A549 (cell line): ENCODE results near the gene IFNA4. TPM values are rescaled to one million over a fixed set of nuclear protein-coding genes. Genes with fewer than 3 reads are reported as not detected.
A peak's percentile ranks its signal among the peaks of the same experiment; 100 is the strongest.

Source experiments
- ATAC-seq, 2 experiments: fragments of 200-7000 bp in 1 of 2; fragments of >200 bp in 1 of 2; cut with Nextera tagmentation in 1 of 2; cut with Tn5 transposase in 1 of 2; 3 replicates each; pipeline versions ENCODE4 v1.8.0 to v1.9.1; 2018 to 2020; ENCODE audit warnings: mild to moderate bottlenecking in 1 of 2, moderate library complexity in 1 of 2
- CTCF ChIA-PET: fragments of 300-600 bp; sonication (Branson Sonifier 250); formaldehyde crosslinking; extraction: SDS; loops from one replicate; lab custom pipeline; 2021; ENCODE audit warnings: antibody characterized with exemption, inconsistent platforms; lab: Yijun Ruan, JAX
- POLR2A ChIA-PET: fragments of 350-600 bp; formaldehyde crosslinking; extraction: SDS; loops from one replicate; lab custom pipeline; 2021; ENCODE audit warnings: antibody characterized with exemption, inconsistent platforms; lab: Yijun Ruan, JAX
- DNase-seq, 2 experiments: peaks; one replicate each; pipeline versions ENCODE4 v3.0.0 to v3.0.0-alpha.2; 2011 to 2016; ENCODE audit warnings: low read depth in 1 of 2, low spot score in 1 of 2
- FAIRE-seq: peaks from 2 replicates; lab custom pipeline; 2011; peaks lifted over from hg19 to GRCh38; lab: Jason Lieb, UNC
- H3K27ac ChIP-seq, 2 experiments: fragments of >200 bp; sonication (Bioruptor Twin); formaldehyde crosslinking; 3 replicates each; pipeline ENCODE4 v1.5.1; 2016 to 2017
- H3K4me1 ChIP-seq: fragments of >200 bp; sonication (Bioruptor Twin); formaldehyde crosslinking; 3 replicates; pipeline ENCODE4 v1.6.1; 2016
- H3K4me2 ChIP-seq: fragments of >200 bp; sonication (Bioruptor Twin); formaldehyde crosslinking; 3 replicates; pipeline ENCODE4 v1.6.1; 2016
- H3K4me3 ChIP-seq: fragments of >200 bp; sonication (Bioruptor Twin); formaldehyde crosslinking; 3 replicates; pipeline ENCODE4 v1.5.1; 2016
- H3K9me3 ChIP-seq: fragments of >200 bp; sonication (Bioruptor Twin); formaldehyde crosslinking; 3 replicates; pipeline ENCODE4 v1.6.1; 2016
- CBX2 ChIP-seq: fragments of 200-600 bp; sonication (generic); IDR thresholded peaks from 2 replicates; pipeline ENCODE4 v1.6.1; 2016; ENCODE audit warnings: low read depth, mild to moderate bottlenecking, borderline replicate concordance
- CEBPB ChIP-seq, 2 experiments: fragments of >200 bp in 1 of 2; sonication (Bioruptor Twin) in 1 of 2; formaldehyde crosslinking in 1 of 2; IDR thresholded peaks; 2 replicates each; pipeline ENCODE4 v1.6.1; 2012 to 2016
- CHD2 ChIP-seq: fragments of 150-350 bp; IDR thresholded peaks from 2 replicates; pipeline ENCODE4 v1.6.1; 2014; ENCODE audit warnings: low read length; ENCODE audit not compliant: partially characterized antibody
- EHMT2 ChIP-seq: fragments of 200-600 bp; sonication (generic); IDR thresholded peaks from 2 replicates; pipeline ENCODE4 v1.6.1; 2016; ENCODE audit warnings: antibody characterized with exemption, low read depth, mild to moderate bottlenecking, moderate library complexity
- FOSB ChIP-seq: fragments of 250-450 bp; sonication (Bioruptor Pico); IDR thresholded peaks from 2 replicates; pipeline ENCODE4 v1.5.0; 2020; ENCODE audit warnings: mild to moderate bottlenecking, moderate library complexity
- FOXS1 ChIP-seq: fragments of 250-450 bp; sonication (Bioruptor Pico); IDR thresholded peaks from 2 replicates; pipeline ENCODE4 v1.5.0; 2020; ENCODE audit warnings: mild to moderate bottlenecking, moderate library complexity
- GATA3 ChIP-seq: IDR thresholded peaks from 2 replicates; pipeline ENCODE4 v1.6.1; 2012; ENCODE audit warnings: borderline replicate concordance
- HEYL ChIP-seq: fragments of 250-450 bp; sonication (Bioruptor Pico); IDR thresholded peaks from 2 replicates; pipeline ENCODE4 v1.8.0; 2021; ENCODE audit warnings: mild to moderate bottlenecking, moderate library complexity
- HOXB13 ChIP-seq: fragments of 250-450 bp; sonication (Bioruptor Pico); IDR thresholded peaks from 2 replicates; pipeline ENCODE4 v1.5.0; 2020; ENCODE audit warnings: low read depth, mild to moderate bottlenecking, moderate library complexity
- KDM1A ChIP-seq: fragments of 200-600 bp; sonication (generic); IDR thresholded peaks from 2 replicates; pipeline ENCODE4 v1.6.1; 2016; ENCODE audit warnings: low read depth, mild to moderate bottlenecking
- KDM5A ChIP-seq: fragments of 200-600 bp; sonication (generic); IDR thresholded peaks from 2 replicates; pipeline ENCODE4 v1.6.1; 2016; ENCODE audit warnings: antibody characterized with exemption, mild to moderate bottlenecking
- NPAS2 ChIP-seq: fragments of 250-450 bp; sonication (Bioruptor Pico); IDR thresholded peaks from 2 replicates; pipeline ENCODE4 v1.8.0; 2022; ENCODE audit warnings: mild to moderate bottlenecking, moderate library complexity, borderline replicate concordance
- RAD21 ChIP-seq, 2 experiments: fragments of >200 bp in 1 of 2; sonication (Bioruptor Twin) in 1 of 2; formaldehyde crosslinking in 1 of 2; IDR thresholded peaks in 1 of 2; conservative IDR thresholded peaks in 1 of 2; 2 replicates in 1 of 2; 3 replicates in 1 of 2; pipeline ENCODE4 v1.6.1; 2012 to 2018; ENCODE audit warnings: inconsistent platforms in 1 of 2
- RFX5 ChIP-seq: fragments of 450-650 bp; IDR thresholded peaks from 2 replicates; pipeline ENCODE4 v1.7.1; 2014; ENCODE audit warnings: antibody characterized with exemption, mild to moderate bottlenecking, moderate library complexity
- RNF2 ChIP-seq: fragments of 200-600 bp; sonication (generic); IDR thresholded peaks from 2 replicates; pipeline ENCODE4 v1.6.1; 2016; ENCODE audit warnings: low read depth, mild to moderate bottlenecking, antibody characterized with exemption, moderate library complexity, borderline replicate concordance
- ZC3H11A ChIP-seq: fragments of 450-650 bp; IDR thresholded peaks from 2 replicates; pipeline ENCODE4 v1.6.1; 2014; ENCODE audit warnings: antibody characterized with exemption, mild to moderate bottlenecking
- ZNF302 ChIP-seq: fragments of 250-450 bp; sonication (Bioruptor Pico); IDR thresholded peaks from 2 replicates; pipeline ENCODE4 v1.9.0; 2021; ENCODE audit warnings: inconsistent platforms, mild to moderate bottlenecking, moderate library complexity
- ZSCAN20 ChIP-seq: fragments of 250-450 bp; sonication (Bioruptor Pico); IDR thresholded peaks from 2 replicates; pipeline ENCODE4 v1.8.0; 2022; ENCODE audit warnings: mild to moderate bottlenecking, moderate library complexity
- WGBS: methylation state at CpG from one replicate; pipeline ENCODE4 v1.1.6; 2017; ENCODE audit errors: missing lambda C conversion rate; 5-methylcytosine and 5-hydroxymethylcytosine counted together
- polyA plus RNA-seq, 4 experiments: library from polyadenylated mRNA; depleted of rRNA in 3 of 4; stranded (reverse); fragments of >200 nt; fragmentation: RNase III in 1 of 4; extraction: RNeasy Plus Mini Kit Qiagen cat#74134 plus additional on column Dnase treatment in 1 of 4; gene quantifications; 2 replicates in 3 of 4; 3 replicates in 1 of 4; pipeline ENCODE4 v1.2.3, GENCODE V29; 2011 to 2017
- TF ChIP-seq, protein P1 (sequence below): fragments of 150-350 bp; IDR thresholded peaks from 2 replicates; pipeline ENCODE4 v1.6.1; 2014; ENCODE audit warnings: low read depth, mild to moderate bottlenecking, low read length
- TF ChIP-seq, protein P2 (sequence below): IDR thresholded peaks from 2 replicates; pipeline ENCODE4 v1.6.1; 2012
- TF ChIP-seq, protein P3 (sequence below): fragments of 250-450 bp; sonication (Bioruptor Pico); IDR thresholded peaks from 2 replicates; pipeline ENCODE4 v1.5.0; 2020; ENCODE audit warnings: low read depth, mild to moderate bottlenecking, moderate library complexity
- TF ChIP-seq, protein P4 (sequence below): fragments of 200-600 bp; sonication (generic); IDR thresholded peaks from 2 replicates; pipeline ENCODE4 v1.6.1; 2016; ENCODE audit warnings: antibody characterized with exemption, mild to moderate bottlenecking, moderate library complexity

IFNA4 gene
- polyA plus RNA-seq, 2 of the 4 experiments (the other 2 are of a cell fraction): not detected

DNA sequence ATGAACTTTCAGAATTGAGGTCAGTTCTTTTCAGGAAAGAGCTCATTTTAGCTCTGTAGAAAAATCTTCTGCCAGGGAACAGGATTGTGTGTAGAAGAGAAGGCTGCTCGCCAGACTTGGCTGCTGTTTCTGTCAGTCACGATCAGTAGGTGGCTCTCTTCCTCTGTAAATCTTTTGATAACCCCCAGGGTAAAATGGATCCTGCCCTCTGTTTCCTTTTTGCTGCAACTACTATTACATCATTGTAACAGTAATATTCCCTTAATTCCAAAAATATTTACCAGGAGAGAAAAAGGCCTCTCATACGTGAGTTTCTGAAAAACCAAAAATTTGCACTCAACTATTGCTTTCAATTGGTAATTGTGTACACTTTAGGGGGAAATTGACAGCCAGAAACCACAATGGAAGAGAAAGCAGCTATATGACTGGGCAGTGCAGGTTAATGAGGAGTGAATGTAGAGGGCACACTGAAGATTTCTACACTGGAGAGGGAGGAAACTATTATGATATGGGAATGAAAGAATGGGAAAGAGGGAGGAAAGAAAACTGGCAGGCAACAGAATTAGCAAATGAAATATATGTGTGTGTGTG is 33.3 kb downstream of the IFNA4 start:
- H3K4me3 ChIP-seq: no peak overlapping the region
- H3K27ac ChIP-seq: no peak overlapping the region
- TF ChIP-seq CEBPB (IDR thresholded peaks at IDR 0.05) (no peak), RNF2 (no peak), RAD21 (conservative IDR thresholded peaks at IDR 0.05 in 1 of 2, IDR thresholded peaks at IDR 0.05 in 1 of 2) (peak; percentile 28 to 36; a peak in 2 of 5 replicates), FOXS1 (CRISPR knock-in tag) (no peak)
- TF ChIP-seq, all 56 proteins: peak for 1
- peak in 1 of 2 experiments; percentile 28 for DNase-seq
- peak; percentile 86 to 87 for ATAC-seq
- Histone ChIP-seq H3K9me3 (no peaks in the 10 kb centered on the region), H3K4me1 (no peaks in the 10 kb centered on the region), H3K4me2 (no peak overlapping the region)
- 2% methylated on average over 3 of the region's 3 CpGs for WGBS
- ChIA-PET POLR2A (no interaction called here), CTCF (interaction anchor here (0.5 to 1.4 kb wide), 5 partner anchors 9 to 255 kb away, joined by 3 to 4 read pairs (median 3); partner anchors contain the start of gene IFNA8)
- no peak for FAIRE-seq

DNA sequence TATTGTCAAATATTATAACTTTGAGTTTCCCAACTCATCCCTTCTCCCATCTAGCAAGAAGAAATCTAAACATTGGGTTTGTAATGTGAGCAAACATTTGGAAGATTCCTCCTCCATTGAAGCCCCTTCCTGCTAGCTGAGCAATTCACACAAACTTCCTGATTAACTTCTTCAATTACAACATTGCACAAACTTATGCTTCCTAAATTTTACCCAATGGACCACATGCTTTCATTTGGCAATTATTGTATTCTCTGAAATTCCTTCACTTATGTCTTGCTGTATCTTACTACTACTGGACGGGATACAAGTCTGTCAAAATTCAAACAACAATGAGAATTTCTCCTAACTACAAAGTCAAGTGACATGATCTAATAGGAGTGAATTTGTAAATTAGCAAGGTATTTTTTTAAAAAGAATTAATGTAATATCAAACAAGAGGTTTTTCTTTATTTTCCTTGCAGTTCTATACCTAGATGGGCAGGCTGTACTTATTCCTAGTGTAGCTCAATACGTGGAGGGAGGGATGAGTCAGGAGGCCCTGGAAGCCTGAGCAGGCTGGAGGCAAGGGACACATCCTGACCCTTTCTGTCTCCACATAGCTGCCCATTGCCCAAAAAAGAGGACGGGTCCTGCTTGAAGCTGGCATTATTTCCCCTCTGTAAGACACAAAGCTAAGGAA is 33.9 kb downstream of the IFNA4 start:
- ChIA-PET CTCF (interaction anchor here (0.5 to 1.4 kb wide), 5 partner anchors 9 to 255 kb away, joined by 3 to 4 read pairs (median 3); partner anchors contain the start of gene IFNA8), POLR2A (no interaction called here)
- H3K4me3 ChIP-seq: no peak overlapping the region
- H3K4me2 ChIP-seq: no peak overlapping the region
- H3K9me3 ChIP-seq: peaks cover 5% of the 10 kb centered on the region; the same call in 2 of the 3 replicates
- H3K4me1 ChIP-seq: no peaks in the 10 kb centered on the region
- ATAC-seq: peak; percentile 77 to 80
- peak in 1 of 2 experiments; percentile 3 for DNase-seq
- 35% methylated on average over 3 of the region's 3 CpGs for WGBS
- TF ChIP-seq KDM1A (no peak), FOSB (CRISPR knock-in tag) (no peak), NPAS2 (CRISPR knock-in tag) (no peak), HOXB13 (no peak), HEYL (CRISPR knock-in tag) (no peak), KDM5A (no peak), GATA3 (no peak), ZC3H11A (no peak), ZSCAN20 (no peak), ZNF302 (CRISPR knock-in tag) (no peak), EHMT2 (no peak), CHD2 (no peak), CBX2 (no peak), RNF2 (no peak), RFX5 (no peak)
- TF ChIP-seq, protein P1, sequence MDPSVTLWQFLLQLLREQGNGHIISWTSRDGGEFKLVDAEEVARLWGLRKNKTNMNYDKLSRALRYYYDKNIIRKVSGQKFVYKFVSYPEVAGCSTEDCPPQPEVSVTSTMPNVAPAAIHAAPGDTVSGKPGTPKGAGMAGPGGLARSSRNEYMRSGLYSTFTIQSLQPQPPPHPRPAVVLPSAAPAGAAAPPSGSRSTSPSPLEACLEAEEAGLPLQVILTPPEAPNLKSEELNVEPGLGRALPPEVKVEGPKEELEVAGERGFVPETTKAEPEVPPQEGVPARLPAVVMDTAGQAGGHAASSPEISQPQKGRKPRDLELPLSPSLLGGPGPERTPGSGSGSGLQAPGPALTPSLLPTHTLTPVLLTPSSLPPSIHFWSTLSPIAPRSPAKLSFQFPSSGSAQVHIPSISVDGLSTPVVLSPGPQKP: no peak
- TF ChIP-seq, protein P2, sequence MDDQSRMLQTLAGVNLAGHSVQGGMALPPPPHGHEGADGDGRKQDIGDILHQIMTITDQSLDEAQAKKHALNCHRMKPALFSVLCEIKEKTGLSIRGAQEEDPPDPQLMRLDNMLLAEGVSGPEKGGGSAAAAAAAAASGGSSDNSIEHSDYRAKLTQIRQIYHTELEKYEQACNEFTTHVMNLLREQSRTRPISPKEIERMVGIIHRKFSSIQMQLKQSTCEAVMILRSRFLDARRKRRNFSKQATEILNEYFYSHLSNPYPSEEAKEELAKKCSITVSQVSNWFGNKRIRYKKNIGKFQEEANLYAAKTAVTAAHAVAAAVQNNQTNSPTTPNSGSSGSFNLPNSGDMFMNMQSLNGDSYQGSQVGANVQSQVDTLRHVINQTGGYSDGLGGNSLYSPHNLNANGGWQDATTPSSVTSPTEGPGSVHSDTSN: no peak
- TF ChIP-seq, protein P3, sequence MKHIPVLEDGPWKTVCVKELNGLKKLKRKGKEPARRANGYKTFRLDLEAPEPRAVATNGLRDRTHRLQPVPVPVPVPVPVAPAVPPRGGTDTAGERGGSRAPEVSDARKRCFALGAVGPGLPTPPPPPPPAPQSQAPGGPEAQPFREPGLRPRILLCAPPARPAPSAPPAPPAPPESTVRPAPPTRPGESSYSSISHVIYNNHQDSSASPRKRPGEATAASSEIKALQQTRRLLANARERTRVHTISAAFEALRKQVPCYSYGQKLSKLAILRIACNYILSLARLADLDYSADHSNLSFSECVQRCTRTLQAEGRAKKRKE: no peak
- TF ChIP-seq, protein P4, sequence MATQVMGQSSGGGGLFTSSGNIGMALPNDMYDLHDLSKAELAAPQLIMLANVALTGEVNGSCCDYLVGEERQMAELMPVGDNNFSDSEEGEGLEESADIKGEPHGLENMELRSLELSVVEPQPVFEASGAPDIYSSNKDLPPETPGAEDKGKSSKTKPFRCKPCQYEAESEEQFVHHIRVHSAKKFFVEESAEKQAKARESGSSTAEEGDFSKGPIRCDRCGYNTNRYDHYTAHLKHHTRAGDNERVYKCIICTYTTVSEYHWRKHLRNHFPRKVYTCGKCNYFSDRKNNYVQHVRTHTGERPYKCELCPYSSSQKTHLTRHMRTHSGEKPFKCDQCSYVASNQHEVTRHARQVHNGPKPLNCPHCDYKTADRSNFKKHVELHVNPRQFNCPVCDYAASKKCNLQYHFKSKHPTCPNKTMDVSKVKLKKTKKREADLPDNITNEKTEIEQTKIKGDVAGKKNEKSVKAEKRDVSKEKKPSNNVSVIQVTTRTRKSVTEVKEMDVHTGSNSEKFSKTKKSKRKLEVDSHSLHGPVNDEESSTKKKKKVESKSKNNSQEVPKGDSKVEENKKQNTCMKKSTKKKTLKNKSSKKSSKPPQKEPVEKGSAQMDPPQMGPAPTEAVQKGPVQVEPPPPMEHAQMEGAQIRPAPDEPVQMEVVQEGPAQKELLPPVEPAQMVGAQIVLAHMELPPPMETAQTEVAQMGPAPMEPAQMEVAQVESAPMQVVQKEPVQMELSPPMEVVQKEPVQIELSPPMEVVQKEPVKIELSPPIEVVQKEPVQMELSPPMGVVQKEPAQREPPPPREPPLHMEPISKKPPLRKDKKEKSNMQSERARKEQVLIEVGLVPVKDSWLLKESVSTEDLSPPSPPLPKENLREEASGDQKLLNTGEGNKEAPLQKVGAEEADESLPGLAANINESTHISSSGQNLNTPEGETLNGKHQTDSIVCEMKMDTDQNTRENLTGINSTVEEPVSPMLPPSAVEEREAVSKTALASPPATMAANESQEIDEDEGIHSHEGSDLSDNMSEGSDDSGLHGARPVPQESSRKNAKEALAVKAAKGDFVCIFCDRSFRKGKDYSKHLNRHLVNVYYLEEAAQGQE: no peak
- no peak overlapping the region for H3K27ac ChIP-seq
- no peak for FAIRE-seq
